ENCODE results near the gene RBBP7. TPM values are rescaled to one million over a fixed set of nuclear protein-coding genes. Genes with fewer than 3 reads are reported as not detected.

Gene RBBP7
- total and polyA plus RNA-seq, 2 of the 13 experiments (the other 11 are each of a cell fraction or from before 2014, with no cell fraction given), result 89.5 to 145 TPM

DNA sequence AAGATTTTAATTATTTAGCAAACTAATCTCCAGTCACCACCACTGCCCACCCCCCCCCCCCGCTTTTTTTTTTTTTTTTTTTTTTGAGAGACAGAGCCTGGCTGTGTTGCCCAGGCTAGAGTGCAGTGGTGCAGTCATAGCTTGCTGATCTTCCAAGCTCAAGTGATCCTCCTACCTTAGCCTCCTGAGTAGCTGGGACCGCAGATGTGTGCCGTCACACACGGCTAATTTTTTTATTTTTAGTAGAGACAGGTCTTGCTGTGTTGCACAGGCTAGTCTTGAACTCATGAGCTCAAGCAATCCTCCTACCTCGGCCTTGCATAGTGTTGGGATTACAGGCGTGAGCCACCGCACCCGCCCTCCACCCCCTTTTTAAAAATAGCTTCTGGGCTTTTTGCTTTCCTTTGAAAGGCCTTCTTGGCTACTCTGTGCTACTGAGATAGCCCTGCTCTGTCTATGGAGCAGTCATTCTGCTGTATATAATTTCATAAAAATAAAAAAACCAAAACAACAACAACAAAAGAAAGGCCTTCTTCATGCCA is 65.2 kb downstream of the RBBP7 start:
- no TSS peak for BruUV-seq (replicated peaks)
- Histone ChIP-seq H3K9me3 (ENCODE audit: low read length) (no peaks in the 10 kb centered on the region), H3K4me1 (ENCODE audit: insufficient read depth, low read length) (peaks cover 18% of the 10 kb centered on the region), H3K79me2 (ENCODE audit: insufficient read depth, low read length) (peaks cover 42% of the 10 kb centered on the region), H3K36me3 (replicated peaks in 1 of 2; ENCODE audit: control insufficient read depth in 1 of 2, insufficient read depth in 2 of 2, low read length in 2 of 2) (no peaks in the 10 kb centered on the region), H3K4me3 (replicated peaks in 1 of 3; ENCODE audit: insufficient read depth in 1 of 3, low read depth in 2 of 3, low read length in 3 of 3) (no peak overlapping the region), H4K20me1 (ENCODE audit: insufficient read depth, low read length) (peaks cover 2% of the 10 kb centered on the region), H2AFZ (ENCODE audit: low read length) (no peak overlapping the region), H3K4me2 (ENCODE audit: low read depth, low read length) (no peak overlapping the region), H3K27me3 (ENCODE audit: control insufficient read depth in 1 of 2, insufficient read depth in 2 of 2, low read length in 2 of 2) (no peaks in the 10 kb centered on the region), H3K27ac (ENCODE audit: extremely low read length, insufficient read depth, low read length) (no peak overlapping the region), H3K9ac (ENCODE audit: insufficient read depth, low read depth, low read length) (no peak overlapping the region)
- ATAC-seq (no peak), FAIRE-seq (no peak), DNase-seq (ENCODE audit: low spot score) (no peak)
- CTCF ChIA-PET (ENCODE audit: low intra/inter-chr PET ratio, low total read pairs), result no interaction called here
- WGBS (ENCODE audit: low lambda C conversion rate), result 78% methylated on average over 2 of the region's 8 CpGs
- TF ChIP-seq, protein P1, sequence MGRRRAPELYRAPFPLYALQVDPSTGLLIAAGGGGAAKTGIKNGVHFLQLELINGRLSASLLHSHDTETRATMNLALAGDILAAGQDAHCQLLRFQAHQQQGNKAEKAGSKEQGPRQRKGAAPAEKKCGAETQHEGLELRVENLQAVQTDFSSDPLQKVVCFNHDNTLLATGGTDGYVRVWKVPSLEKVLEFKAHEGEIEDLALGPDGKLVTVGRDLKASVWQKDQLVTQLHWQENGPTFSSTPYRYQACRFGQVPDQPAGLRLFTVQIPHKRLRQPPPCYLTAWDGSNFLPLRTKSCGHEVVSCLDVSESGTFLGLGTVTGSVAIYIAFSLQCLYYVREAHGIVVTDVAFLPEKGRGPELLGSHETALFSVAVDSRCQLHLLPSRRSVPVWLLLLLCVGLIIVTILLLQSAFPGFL (CRISPR knock-in tag; IDR thresholded peaks at IDR 0.05), result no peak
- no peak for TF ChIP-seq ZNF549 (CRISPR knock-in tag; IDR thresholded peaks at IDR 0.05)
- TF ChIP-seq NFYC (CRISPR knock-in tag; IDR thresholded peaks at IDR 0.05), result no peak
- no peak for TF ChIP-seq ZNF446 (CRISPR knock-in tag; IDR thresholded peaks at IDR 0.05)
- no peak for TF ChIP-seq ZNF790 (CRISPR knock-in tag; IDR thresholded peaks at IDR 0.05; ENCODE audit: borderline replicate concordance)
- TF ChIP-seq ZBTB43 (CRISPR knock-in tag; conservative IDR thresholded peaks at IDR 0.05), result no peak
- TF ChIP-seq ZNF282 (IDR thresholded peaks at IDR 0.05; ENCODE audit: partially characterized antibody), result no peak
- TF ChIP-seq CC2D1A (CRISPR knock-in tag; IDR thresholded peaks at IDR 0.05), result no peak
- no peak for TF ChIP-seq RNF219 (CRISPR knock-in tag; IDR thresholded peaks at IDR 0.05)
- no peak for TF ChIP-seq ZNF350 (CRISPR knock-in tag; IDR thresholded peaks at IDR 0.05; ENCODE audit: borderline replicate concordance, low read depth)
- intact Hi-C loops (cut with micrococcal nuclease; ENCODE audit: unreplicated experiment) (no loop called here), in situ Hi-C loops (cut with HindIII; ENCODE audit: extremely low pct_ligation_motif_present, low pct_unique_long_range_greater_than_20kb) (no loop called here)
- POLR2A ChIA-PET, result interaction anchor here (1.4 kb wide), 1 partner anchor 33 kb away, joined by 4 read pairs; no protein-coding TSS in a partner anchor

All from HepG2 (cell line).